Endothelial cell of umbilical vein (primary cell): ENCODE data around the gene MYMK. TPM values are rescaled to one million over a fixed set of nuclear protein-coding genes. Genes with fewer than 3 reads are reported as not detected.

ENCODE experiments used
- BruUV-seq: library from RNA; stranded (reverse); fragments of 400-500 nt; replicated peaks from 2 replicates; lab custom pipeline; 2021; lab: Mats Ljungman, UMichigan
- CTCF ChIA-PET: fragments of 300-600, 350-600 bp; sonication (Branson Sonifier 250); formaldehyde crosslinking; loops from one replicate; lab custom pipeline; 2021; ENCODE audit warnings: antibody characterized with exemption, inconsistent platforms; lab: Charles Lee
- POLR2A ChIA-PET: fragments of 300-600, 350-600 bp; sonication (Branson Sonifier 250); formaldehyde crosslinking; loops from one replicate; lab custom pipeline; 2021; ENCODE audit warnings: antibody characterized with exemption, inconsistent platforms; lab: Charles Lee
- DNase-seq: peaks from one replicate; pipeline ENCODE4 v3.0.0-alpha.2; 2011; ENCODE audit warnings: low read depth, low spot score
- FAIRE-seq: peaks from 2 replicates; lab custom pipeline; 2011; peaks lifted over from hg19 to GRCh38; lab: Jason Lieb, UNC
- H2AFZ ChIP-seq: 2 replicates; pipeline ENCODE4 v1.6.0; 2012; ENCODE audit warnings: low read depth, low read length, control low read depth, inconsistent platforms
- H3K27ac ChIP-seq: 2 replicates; pipeline ENCODE4 v1.5.1; 2011; ENCODE audit warnings: low read depth, mild to moderate bottlenecking, control low read depth, low read length, moderate library complexity; ENCODE audit not compliant: insufficient read depth
- H3K27me3 ChIP-seq, 2 experiments: 2 replicates each; pipeline versions ENCODE4 v1.6.0 to v1.6.1; 2011; ENCODE audit warnings: low read length in 2 of 2, mixed read lengths in 1 of 2; ENCODE audit not compliant: control insufficient read depth in 2 of 2, insufficient read depth in 2 of 2
- H3K36me3 ChIP-seq, 2 experiments: 2 replicates in 1 of 2; 3 replicates in 1 of 2; pipeline ENCODE4 v1.5.1; 2011; ENCODE audit warnings: low read length in 2 of 2, mild to moderate bottlenecking in 1 of 2, moderate library complexity in 1 of 2; ENCODE audit not compliant: control insufficient read depth in 2 of 2, insufficient read depth in 2 of 2; ENCODE audit errors: extremely low read depth in 1 of 2
- H3K4me1 ChIP-seq: 3 replicates; pipeline ENCODE4 v1.5.1; 2011; ENCODE audit warnings: mild to moderate bottlenecking, low read length; ENCODE audit not compliant: control insufficient read depth, insufficient read depth; ENCODE audit errors: extremely low read depth
- H3K4me2 ChIP-seq: 2 replicates; pipeline ENCODE4 v1.6.1; 2011; ENCODE audit warnings: low read length, control low read depth, mixed read lengths; ENCODE audit not compliant: insufficient read depth
- H3K4me3 ChIP-seq, 3 experiments: fragments of 200-600 bp in 1 of 3; sonication (generic), shearing (Covaris generic) in 1 of 3; replicated peaks in 1 of 3; 2 replicates each; pipeline ENCODE4 v1.5.1; 2011 to 2016; ENCODE audit warnings: control low read depth in 3 of 3, low read length in 3 of 3, mild to moderate bottlenecking in 2 of 3, inconsistent platforms in 1 of 3, low read depth in 1 of 3, moderate library complexity in 1 of 3; ENCODE audit not compliant: insufficient read depth in 1 of 3
- H3K79me2 ChIP-seq: 2 replicates; pipeline ENCODE4 v1.6.0; 2012; ENCODE audit warnings: low read length, inconsistent platforms; ENCODE audit not compliant: control insufficient read depth, insufficient read depth
- H3K9ac ChIP-seq: replicated peaks from 2 replicates; pipeline ENCODE3; 2011; ENCODE audit warnings: low read length, control low read depth; ENCODE audit not compliant: insufficient read depth; ENCODE audit errors: extremely low read depth
- H3K9me1 ChIP-seq: replicated peaks from 3 replicates; pipeline ENCODE4 v1.6.0; 2011; ENCODE audit warnings: mild to moderate bottlenecking, low read length; ENCODE audit not compliant: control insufficient read depth, insufficient read depth; ENCODE audit errors: extremely low read depth
- H3K9me3 ChIP-seq: replicated peaks from 2 replicates; pipeline ENCODE4 v1.5.1; 2012; ENCODE audit warnings: low read length, inconsistent platforms; ENCODE audit not compliant: control insufficient read depth, insufficient read depth
- H4K20me1 ChIP-seq: replicated peaks from 2 replicates; pipeline ENCODE3; 2011; ENCODE audit warnings: mild to moderate bottlenecking, low read length; ENCODE audit not compliant: control insufficient read depth, insufficient read depth; ENCODE audit errors: extremely low read depth
- CTCF ChIP-seq, 2 donors: IDR thresholded peaks; 1 replicate in 1 of 2; 2 replicates in 1 of 2; pipeline ENCODE4 v1.5.1; 2011; ENCODE audit warnings: low read length in 2 of 2, mild to moderate bottlenecking in 2 of 2, moderate library complexity in 2 of 2, control low read depth in 1 of 2, inconsistent platforms in 1 of 2, low read depth in 1 of 2; ENCODE audit not compliant: insufficient read depth in 1 of 2; ENCODE audit errors: extremely low read depth in 1 of 2
- GATA2 ChIP-seq: IDR thresholded peaks from 2 replicates; pipeline ENCODE4 v1.7.0; 2011; ENCODE audit warnings: low read depth, mild to moderate bottlenecking, moderate library complexity, mixed read lengths, low read length; ENCODE audit not compliant: insufficient read length, insufficient read depth
- MYC ChIP-seq: IDR thresholded peaks from one replicate; pipeline ENCODE4 v1.6.1; 2011; ENCODE audit warnings: mild to moderate bottlenecking, low read depth, low read length
- POLR2AphosphoS5 ChIP-seq: IDR thresholded peaks from 2 replicates; pipeline ENCODE4 v1.6.1; 2012; ENCODE audit warnings: low read depth, mild to moderate bottlenecking, control low read depth, low read length, moderate library complexity; ENCODE audit not compliant: insufficient read depth
- dilution Hi-C: fragments of 300-500 bp; cut with MboI; formaldehyde crosslinking; loops from one replicate; pipeline ENCODE4 v1.15.0; 2019; ENCODE audit warnings: low sequenced_read_pairs; ENCODE audit not compliant: extremely low pct_ligation_motif_present
- intact Hi-C: fragments of 100-400 bp; cut with micrococcal nuclease; formaldehyde crosslinking; loops from one replicate; pipeline ENCODE4 v1.10.0; 2022
- polyA plus RNA-seq, 4 experiments: library from polyadenylated mRNA; depleted of rRNA in 3 of 4; stranded (reverse) in 3 of 4; unstranded in 1 of 4; fragments of >200 nt; gene quantifications; 2 replicates each; pipeline versions ENCODE4 v1.2.1 to v1.2.3, GENCODE V29; 2011 to 2012; ENCODE audit warnings: missing spikeins in 1 of 4
- total RNA-seq: library from RNA; stranded (reverse); gene quantifications from 2 replicates; pipeline ENCODE4 v1.2.3, GENCODE V29; 2021

Gene MYMK
- total and polyA plus RNA-seq, 2 donors (not counting 3 experiments of a cell fraction or from before 2014, with no cell fraction given): not detected

GRCh38 chr9:133476941-133477340 lies 47.8 kb downstream of the MYMK start:
- H3K4me3 ChIP-seq: no peak overlapping the region
- peaks cover 3 to 31% of the 10 kb centered on the region in 2 experiments for H3K36me3 ChIP-seq
- H3K27me3 ChIP-seq: no peaks in the 10 kb centered on the region
- no peak for DNase-seq
- BruUV-seq: no TSS peak
- peaks cover 8% of the 10 kb centered on the region for H3K79me2 ChIP-seq
- H4K20me1 ChIP-seq: no peaks in the 10 kb centered on the region
- FAIRE-seq: no peak
- no peaks in the 10 kb centered on the region for H3K9me3 ChIP-seq
- dilution Hi-C loops (no loop called here), intact Hi-C loops (no loop called here)
- no peak overlapping the region for H3K9ac ChIP-seq
- TF ChIP-seq CTCF (IDR thresholded peaks at IDR 0.05; ENCODE audit: extremely low read depth in 1 of 2, insufficient read depth in 1 of 2, low read depth in 1 of 2, low read length in 2 of 2) (no peak), GATA2 (no peak), POLR2AphosphoS5 (no peak), MYC (no peak)
- POLR2A ChIA-PET: interaction anchor here (2.7 kb wide), 1 partner anchor 17 kb away, joined by 8 read pairs; the partner anchor contains the start of gene CACFD1
- no peak overlapping the region for H2AFZ ChIP-seq
- H3K27ac ChIP-seq: no peak overlapping the region
- CTCF ChIA-PET: no interaction called here
- no peak overlapping the region for H3K4me2 ChIP-seq
- H3K4me1 ChIP-seq: peaks cover 6% of the 10 kb centered on the region
- no peaks in the 10 kb centered on the region for H3K9me1 ChIP-seq
